GM23338 (cell line): ENCODE data around the gene ADGRG4. TPM values are rescaled to one million over a fixed set of nuclear protein-coding genes. Genes with fewer than 3 reads are reported as not detected.

Source experiments
- ATAC-seq: fragments of 200-7000 bp; cut with Tn5 transposase; 3 replicates; pipeline ENCODE4 v1.9.1; 2020
- DNase-seq: peaks from one replicate; pipeline ENCODE4 v3.0.0-alpha.2; 2015; ENCODE audit warnings: low spot score
- H2AFZ ChIP-seq: fragments of 200-600 bp; sonication (generic); 2 replicates; pipeline ENCODE4 v1.8.0; 2016; ENCODE audit warnings: antibody characterized with exemption, mild to moderate bottlenecking, moderate library complexity
- H3F3A ChIP-seq: fragments of 200-600 bp; sonication (generic); replicated peaks from 2 replicates; pipeline ENCODE4 v1.8.0; 2017; ENCODE audit warnings: antibody characterized with exemption, mixed run types, low read depth
- H3K27ac ChIP-seq: fragments of 200-600 bp; sonication (generic); 2 replicates; pipeline ENCODE4 v1.6.1; 2016; ENCODE audit warnings: low read depth
- H3K27me3 ChIP-seq: fragments of 200-600 bp; sonication (generic); 2 replicates; pipeline ENCODE4 v1.8.0; 2016; ENCODE audit warnings: mild to moderate bottlenecking, mixed run types, moderate library complexity; ENCODE audit not compliant: insufficient read depth
- H3K36me3 ChIP-seq: fragments of 200-600 bp; sonication (generic); 2 replicates; pipeline ENCODE4 v1.8.0; 2016; ENCODE audit warnings: mild to moderate bottlenecking; ENCODE audit not compliant: insufficient read depth
- H3K4me1 ChIP-seq: fragments of 200-600 bp; sonication (generic); 2 replicates; pipeline ENCODE4 v1.8.0; 2016; ENCODE audit warnings: mild to moderate bottlenecking, moderate library complexity; ENCODE audit not compliant: insufficient read depth
- H3K4me2 ChIP-seq: fragments of 200-600 bp; sonication (generic); 2 replicates; pipeline ENCODE4 v1.7.1; 2017; ENCODE audit warnings: mixed run types
- H3K4me3 ChIP-seq: fragments of 200-600 bp; sonication (generic); 2 replicates; pipeline ENCODE4 v1.6.1; 2016; ENCODE audit warnings: mixed run types
- H3K79me2 ChIP-seq: fragments of 200-600 bp; sonication (generic); replicated peaks from 2 replicates; pipeline ENCODE4 v1.8.0; 2017; ENCODE audit warnings: mild to moderate bottlenecking; ENCODE audit not compliant: insufficient read depth
- H3K9me2 ChIP-seq: fragments of 200-600 bp; sonication (generic); 2 replicates; pipeline ENCODE4 v1.8.0; 2017; ENCODE audit not compliant: insufficient read depth
- H4K20me1 ChIP-seq: fragments of 200-600 bp; sonication (generic); replicated peaks from 2 replicates; pipeline ENCODE4 v1.8.0; 2017; ENCODE audit warnings: mild to moderate bottlenecking; ENCODE audit not compliant: insufficient read depth
- H3K27ac Mint-ChIP-seq: 2 replicates; pipeline ENCODE4 v1.8.0; 2020; ENCODE audit warnings: inconsistent platforms, mild to moderate bottlenecking, moderate library complexity, mixed read lengths
- H3K27me3 Mint-ChIP-seq: 3 replicates; pipeline ENCODE4 v1.8.0; 2022; ENCODE audit warnings: low read depth, mild to moderate bottlenecking, moderate library complexity, mixed read lengths, inconsistent platforms; ENCODE audit not compliant: insufficient read depth, poor library complexity
- H3K36me3 Mint-ChIP-seq: 3 replicates; pipeline ENCODE4 v1.8.0; 2021; ENCODE audit warnings: low read depth, mild to moderate bottlenecking, inconsistent platforms, moderate library complexity, mixed read lengths
- H3K4me1 Mint-ChIP-seq: 3 replicates; pipeline ENCODE4 v1.8.0; 2020; ENCODE audit warnings: mild to moderate bottlenecking, inconsistent platforms, mixed read lengths
- H3K4me3 Mint-ChIP-seq: 3 replicates; pipeline ENCODE4 v1.8.0; 2021; ENCODE audit warnings: moderate library complexity, mild to moderate bottlenecking, inconsistent platforms, mixed read lengths
- H3K9me3 Mint-ChIP-seq: 3 replicates; pipeline ENCODE4 v1.8.0; 2020; ENCODE audit warnings: moderate library complexity, mild to moderate bottlenecking, inconsistent platforms, mixed read lengths
- CREB1 ChIP-seq: fragments of 250-450 bp; sonication (Bioruptor Pico); IDR thresholded peaks from 2 replicates; pipeline ENCODE4 v1.5.0; 2020; ENCODE audit warnings: low read depth, mild to moderate bottlenecking, moderate library complexity
- CTCF ChIP-seq, 2 experiments: fragments of 200-600 bp in 1 of 2; sonication (generic) in 1 of 2; conservative IDR thresholded peaks; 2 replicates each; pipeline versions ENCODE4 v1.5.1 to v1.6.1; 2016 to 2017; ENCODE audit warnings: antibody characterized with exemption in 2 of 2, low read depth in 2 of 2, mild to moderate bottlenecking in 2 of 2, moderate library complexity in 1 of 2
- ETS1 ChIP-seq: IDR thresholded peaks from 2 replicates; pipeline ENCODE4 v1.6.1; 2016; ENCODE audit warnings: antibody characterized with exemption
- EZH2 ChIP-seq: fragments of 200-600 bp; sonication (generic); IDR thresholded peaks from one replicate; pipeline ENCODE4 v1.8.0; 2017; ENCODE audit warnings: antibody characterized with exemption, mild to moderate bottlenecking, low read depth; ENCODE audit not compliant: unreplicated experiment
- JUNB ChIP-seq: IDR thresholded peaks from one replicate; pipeline ENCODE4 v1.6.1; 2016; ENCODE audit warnings: antibody characterized with exemption; ENCODE audit not compliant: unreplicated experiment
- NANOG ChIP-seq: IDR thresholded peaks from 2 replicates; pipeline ENCODE4 v1.6.1; 2016; ENCODE audit warnings: antibody characterized with exemption, borderline replicate concordance
- POLR2AphosphoS5 ChIP-seq: IDR thresholded peaks from 2 replicates; pipeline ENCODE4 v1.6.1; 2016; ENCODE audit warnings: antibody characterized with exemption, low read depth
- STAT1 ChIP-seq: IDR thresholded peaks from one replicate; pipeline ENCODE4 v1.6.1; 2016; ENCODE audit warnings: antibody characterized with exemption; ENCODE audit not compliant: unreplicated experiment
- ZNF114 ChIP-seq: fragments of 250-450 bp; sonication (Bioruptor Pico); IDR thresholded peaks from 2 replicates; pipeline ENCODE4 v1.5.0; 2020; ENCODE audit warnings: mild to moderate bottlenecking, moderate library complexity
- ZNF331 ChIP-seq: fragments of 250-450 bp; sonication (Bioruptor Pico); IDR thresholded peaks from 2 replicates; pipeline ENCODE4 v1.5.0; 2020; ENCODE audit warnings: low read depth, mild to moderate bottlenecking, moderate library complexity
- ZNF462 ChIP-seq: fragments of 250-450 bp; sonication (Bioruptor Pico); IDR thresholded peaks from 2 replicates; pipeline ENCODE4 v1.5.0; 2020; ENCODE audit warnings: mild to moderate bottlenecking, moderate library complexity
- polyA plus RNA-seq: library from polyadenylated mRNA; unstranded; fragments of >200 nt; fragmentation: Nextera tagmentation; extraction: Ambion mirVana; gene quantifications from 2 replicates; pipeline ENCODE4 v1.2.1, GENCODE V29; 2016
- total RNA-seq: library from RNA; depleted of rRNA; stranded (reverse); fragments of >200 nt; shearing (Covaris generic); gene quantifications from 2 replicates; pipeline ENCODE4 v1.2.3, GENCODE V29; 2014

ADGRG4 gene
- total and polyA plus RNA-seq, 2 experiments from 2014 or later, result not detected

- Mint-ChIP-seq H3K36me3 (no peaks in the 10 kb centered on the region), H3K4me3 (no peak overlapping the region), H3K4me1 (no peaks in the 10 kb centered on the region), H3K9me3 (no peaks in the 10 kb centered on the region; the same call in 2 of the 3 replicates), H3K27ac (no peak overlapping the region), H3K27me3 (no peaks in the 10 kb centered on the region)
- Histone ChIP-seq H3K27ac (no peak overlapping the region), H3K79me2 (no peaks in the 10 kb centered on the region), H3K4me3 (no peak overlapping the region), H3F3A (no peaks in the 10 kb centered on the region), H3K9me2 (no peaks in the 10 kb centered on the region), H3K36me3 (no peaks in the 10 kb centered on the region), H3K4me2 (no peak overlapping the region), H3K27me3 (no peaks in the 10 kb centered on the region), H3K4me1 (no peaks in the 10 kb centered on the region), H2AFZ (no peak overlapping the region), H4K20me1 (no peaks in the 10 kb centered on the region)
- ATAC-seq (no peak), DNase-seq (no peak)
- TF ChIP-seq POLR2AphosphoS5 (no peak), NANOG (no peak), ZNF331 (CRISPR knock-in tag) (no peak), ETS1 (no peak), CREB1 (no peak), ZNF462 (no peak), ZNF114 (CRISPR knock-in tag) (no peak), CTCF (conservative IDR thresholded peaks at IDR 0.05; ENCODE audit: low read depth in 2 of 2) (no peak), STAT1 (no peak), EZH2 (no peak), JUNB (no peak)
Measured at GRCh38 chrX:136452614-136453013, 151.9 kb downstream of the ADGRG4 start.
